Stimulated activated CD8-positive, alpha-beta memory T cell treated with anti-CD3 and anti-CD28 coated beads, Interleukin-15, amount 100 ng/mL, for 4 hours (primary cell): ENCODE data around the gene SPIN3.
"Not testable (repeated sequence)": the region's sequence is repeated elsewhere in the genome, so short reads cannot be mapped to it uniquely, and the experiment has no call there.

Experiments used
- DNase-seq, 2 donors: peaks; one replicate each; pipeline ENCODE4 v3.0.0-alpha.2; 2020; ENCODE audit warnings: low read depth in 2 of 2

Gene SPIN3

GRCh38 chrX:56995271-56995994, at the start of gene SPIN3:
TSS of gene SPIN3 (minus strand) at chrX:56995541. CDS start at chrX:56994947, 594 bp downstream.
- DNase-seq, result peak; percentile 9 to 31

GRCh38 chrX:57044245-57044644, 48.9 kb upstream of the SPIN3 start:
- no peak for DNase-seq

- DNase-seq, result not testable (repeated sequence)
Measured at GRCh38 chrX:57037265-57037664, 41.9 kb upstream of the SPIN3 start.

DNA sequence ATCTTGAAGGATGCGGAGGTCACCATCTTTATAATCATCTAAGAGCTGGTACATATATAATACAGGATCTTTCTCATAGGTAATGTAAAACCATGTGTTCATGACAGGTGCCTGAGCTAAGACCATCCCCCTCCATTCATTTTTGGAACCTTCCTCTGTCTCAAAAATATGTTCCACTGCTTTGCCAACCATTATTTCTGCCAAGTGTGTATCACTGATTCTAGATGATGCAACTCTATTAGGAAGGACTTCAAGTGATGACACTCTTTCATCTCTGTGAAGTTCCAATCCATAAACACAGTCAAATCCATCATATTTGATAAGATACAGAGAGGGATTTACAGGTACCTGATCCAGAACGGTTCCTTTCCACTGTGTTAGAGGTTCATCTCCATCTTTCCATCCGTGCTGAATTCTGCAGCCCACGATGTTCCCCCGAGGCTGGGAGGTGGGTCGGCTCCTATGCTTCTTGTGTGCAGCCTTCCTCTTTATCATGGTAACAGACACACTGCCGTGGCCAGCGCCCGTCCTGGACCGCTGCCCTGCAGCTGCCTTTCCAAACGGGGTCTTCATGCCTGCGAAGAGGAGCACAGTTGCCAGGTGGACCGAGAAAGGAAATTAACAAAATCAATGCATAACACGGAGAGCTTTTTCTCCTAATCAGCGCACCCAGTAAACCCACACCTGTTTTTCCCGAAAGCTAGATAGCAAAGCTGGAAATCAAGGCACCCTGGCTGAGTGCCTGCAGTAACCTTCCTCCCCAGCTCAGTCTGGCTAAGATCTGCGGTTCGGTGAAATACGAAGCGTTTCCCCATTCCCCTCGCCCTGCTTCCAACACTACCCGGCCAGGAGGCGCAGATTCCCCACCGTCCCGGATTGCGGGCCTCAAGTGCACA, 718 bp downstream of the SPIN3 start:
- DNase-seq, result no peak

GRCh38 chrX:56987741-56988140, 7.6 kb downstream of the SPIN3 start:
- DNase-seq, result no peak

DNA sequence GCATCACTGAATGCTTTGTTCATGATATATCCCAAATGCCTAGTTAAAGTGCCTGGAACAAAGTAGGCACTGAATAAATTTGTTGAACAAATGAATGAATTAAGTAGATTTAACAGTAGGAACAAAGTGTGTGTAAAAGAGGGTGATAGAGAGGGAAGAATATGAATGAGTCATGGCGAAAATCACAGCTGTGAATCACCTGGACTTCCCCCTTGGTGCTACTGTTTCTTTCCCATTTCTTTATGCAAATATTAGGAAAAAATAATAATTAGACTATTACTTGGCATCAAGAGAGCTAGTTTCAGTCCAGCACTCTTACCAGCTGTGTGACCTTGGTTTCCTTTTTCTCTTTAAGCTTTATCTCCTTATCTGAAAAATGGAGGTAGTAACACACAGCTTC, 9.2 kb downstream of the SPIN3 start:
- no peak for DNase-seq

DNA sequence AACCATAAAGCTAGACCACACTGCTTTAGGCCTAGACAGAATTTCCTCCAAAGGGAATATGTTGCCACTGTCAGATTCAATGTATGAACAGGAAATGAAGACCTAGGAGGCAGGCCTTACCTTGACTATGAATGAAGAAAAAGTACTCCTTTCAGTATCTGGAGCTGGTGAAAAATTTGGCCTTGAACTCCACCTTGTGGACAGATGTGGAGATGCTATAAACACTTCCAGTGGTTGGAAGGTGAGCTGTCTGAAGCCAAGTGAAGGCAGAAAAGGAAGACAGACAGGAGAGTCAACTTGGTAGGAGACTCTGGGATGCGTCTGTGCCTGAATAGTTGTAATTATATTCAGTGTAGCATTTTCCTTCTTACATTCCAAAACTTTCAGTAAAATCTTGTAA, 17.2 kb downstream of the SPIN3 start:
- DNase-seq, result peak in 1 of 2 donors; percentile 17

- no peak for DNase-seq
Measured at GRCh38 chrX:56975611-56976010, 19.7 kb downstream of the SPIN3 start.

- no peak for DNase-seq
Measured at GRCh38 chrX:56974408-56974807, 20.9 kb downstream of the SPIN3 start.

DNA sequence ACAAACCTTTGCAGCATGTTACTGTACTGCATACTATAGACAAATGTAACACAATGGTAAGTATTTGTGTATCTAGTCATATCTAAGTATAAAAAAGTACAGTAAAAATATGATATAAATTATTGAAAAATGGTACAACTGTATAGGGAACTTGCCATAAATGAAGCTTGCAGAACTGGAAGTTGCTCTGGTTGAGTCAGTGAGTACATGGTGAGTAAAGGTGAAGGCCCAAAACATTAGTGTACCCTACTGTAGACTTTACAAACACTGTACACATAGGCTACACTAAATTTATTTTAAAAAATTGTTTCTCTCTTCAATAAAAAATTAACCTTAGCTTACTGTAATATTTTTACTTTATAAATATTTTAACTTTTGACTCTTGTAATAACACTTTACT, 25.8 kb downstream of the SPIN3 start:
- no peak for DNase-seq

DNA sequence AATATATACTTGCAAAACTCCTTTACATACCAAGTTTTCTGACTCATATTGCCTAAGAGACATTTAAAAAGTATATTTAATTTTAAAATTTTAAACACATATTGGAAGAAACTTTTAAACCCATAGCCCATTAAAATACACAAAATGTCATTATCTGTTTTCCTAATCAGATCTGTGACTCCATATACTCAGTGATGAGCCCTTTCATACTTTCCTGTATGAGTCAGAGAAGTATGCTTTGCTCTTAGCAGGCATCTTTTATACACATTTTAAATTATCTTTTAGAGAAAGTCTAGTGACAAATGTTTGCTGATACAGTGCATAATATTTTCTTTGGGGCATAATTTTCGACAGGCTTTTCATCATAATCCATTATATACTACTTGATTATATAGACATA, 26.4 kb downstream of the SPIN3 start:
- DNase-seq, result no peak

- no peak for DNase-seq
Measured at GRCh38 chrX:56963377-56963776, 32.0 kb downstream of the SPIN3 start.

DNA sequence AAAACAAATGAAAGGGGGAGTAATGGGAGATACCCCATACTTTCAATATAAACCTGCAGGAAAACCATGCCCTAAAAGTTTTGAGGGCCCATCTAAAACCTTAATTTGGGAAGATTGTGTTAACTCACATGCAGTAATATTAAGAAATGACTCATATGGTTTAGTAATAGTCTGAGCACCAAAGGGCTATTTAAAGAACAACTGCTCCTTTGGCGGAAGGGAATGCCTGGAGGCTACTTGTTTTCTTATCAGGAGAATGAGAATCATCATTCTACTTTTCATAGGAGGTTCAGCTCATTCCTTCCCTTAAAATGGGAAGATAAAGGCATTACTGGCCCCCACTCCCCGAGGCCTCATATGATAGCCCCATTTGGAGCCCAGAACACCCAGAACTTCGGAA, 47.6 kb downstream of the SPIN3 start:
- no peak for DNase-seq

DNA sequence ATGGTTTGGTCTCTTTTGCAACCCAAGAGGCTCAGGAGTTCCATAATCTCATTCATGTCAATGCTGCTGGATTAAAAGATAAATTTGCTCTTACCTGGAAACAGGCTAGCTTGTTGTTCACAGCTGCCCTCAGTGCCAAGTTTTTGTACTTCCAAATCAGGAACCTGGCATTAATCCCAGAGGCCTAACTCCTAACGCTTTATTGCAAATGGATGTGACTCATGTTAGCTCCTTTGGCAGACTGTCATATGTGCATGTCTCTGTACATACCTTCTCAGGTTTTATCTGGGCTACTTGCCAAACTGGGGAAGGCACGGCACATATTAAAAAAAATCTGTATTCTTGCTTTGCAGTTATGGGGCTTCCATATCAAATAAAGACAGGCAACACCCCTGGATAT, 49.1 kb downstream of the SPIN3 start:
- not testable (repeated sequence) for DNase-seq

DNA sequence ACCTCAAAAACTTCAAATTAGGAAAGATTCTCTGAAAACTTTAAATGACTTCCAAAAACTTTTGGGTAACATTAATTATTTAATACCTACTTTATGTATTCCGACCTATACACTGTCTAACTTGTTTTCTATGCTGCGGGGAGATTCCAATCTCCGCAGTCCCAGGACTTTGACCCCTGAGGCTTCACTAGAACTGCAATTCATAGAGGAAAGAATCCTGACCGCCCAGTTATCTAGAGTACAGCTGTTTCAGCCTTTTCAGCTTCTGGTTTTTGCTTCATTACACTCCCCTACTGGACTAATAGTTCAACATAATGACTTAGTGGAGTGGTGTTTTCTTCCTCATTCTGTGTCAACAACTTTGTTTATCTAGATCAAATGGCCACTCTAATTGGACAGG, 50.1 kb downstream of the SPIN3 start:
- DNase-seq, result not testable (repeated sequence)

DNA sequence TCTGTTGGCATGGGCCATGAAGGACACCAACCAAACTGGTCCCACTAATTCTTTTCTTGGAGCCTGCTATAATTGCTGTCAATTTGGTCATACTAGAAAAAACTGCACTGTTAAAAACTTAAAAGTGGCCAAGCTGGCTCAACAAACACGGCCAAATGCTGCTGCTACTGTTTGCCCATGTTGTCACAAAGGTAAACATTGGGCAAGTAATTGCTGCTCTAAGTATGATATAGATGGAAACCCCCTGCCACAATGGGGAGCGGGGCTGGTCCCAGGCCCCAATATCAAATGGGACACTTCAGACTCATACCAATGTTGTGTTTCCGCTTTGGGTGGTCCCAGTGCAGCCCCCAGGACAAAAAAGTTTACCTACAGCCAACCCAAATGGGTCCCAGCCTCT, 52.1 kb downstream of the SPIN3 start:
- DNase-seq, result no peak
